ENCODE data around the gene CDH4. TPM values are rescaled to one million over a fixed set of nuclear protein-coding genes. Genes with fewer than 3 reads are reported as not detected.
A peak's percentile ranks its signal among the peaks of the same experiment; 100 is the strongest.

CDH4 gene
- total and polyA plus RNA-seq, 2 of the 4 experiments (the other 2 are of a cell fraction), result 1.6 to 3.5 TPM

GRCh38 chr20:61953037-61954021, 701.3 kb downstream of the CDH4 start (continued):
- TF ChIP-seq NFE2L2 (IDR thresholded peaks at IDR 0.05; ENCODE audit: low read depth, low read length) (no peak), POLR2A (IDR thresholded peaks at IDR 0.05; ENCODE audit: low read depth, low read length) (no peak)

- no peak overlapping the region for H2BK20ac ChIP-seq (ENCODE audit: low read depth, low read length)
- BruUV-seq (replicated peaks), result no TSS peak
- no peak overlapping the region for H3K4me2 ChIP-seq (ENCODE audit: low read depth, low read length)
- no peaks in the 10 kb centered on the region for H3K9me3 ChIP-seq (ENCODE audit: control insufficient read depth, insufficient read depth, low read length)
- DNase-seq, result no peak
- H3K56ac ChIP-seq (ENCODE audit: extremely low read depth, insufficient read depth, low read length), result no peak overlapping the region
- no peak overlapping the region for H3K18ac ChIP-seq (ENCODE audit: low read depth, low read length)
- dilution Hi-C loops (cut with HindIII; ENCODE audit: low sequenced_read_pairs, unreplicated experiment), result no loop called here
- TF ChIP-seq NFE2L2 (IDR thresholded peaks at IDR 0.05; ENCODE audit: low read depth, low read length) (no peak), FOS (IDR thresholded peaks at IDR 0.05; ENCODE audit: low read depth, low read length) (no peak), MAFK (IDR thresholded peaks at IDR 0.05; ENCODE audit: low read depth, low read length) (no peak), CEBPB (IDR thresholded peaks at IDR 0.05; ENCODE audit: low read depth, low read length) (no peak), MXI1 (IDR thresholded peaks at IDR 0.05; ENCODE audit: borderline replicate concordance, low read depth, low read length) (no peak), MAZ (IDR thresholded peaks at IDR 0.05; ENCODE audit: borderline replicate concordance, low read depth, low read length) (no peak), CHD1 (IDR thresholded peaks at IDR 0.05; ENCODE audit: low read depth, low read length) (no peak), POLR2A (IDR thresholded peaks at IDR 0.05; ENCODE audit: low read depth, low read length) (no peak), USF2 (IDR thresholded peaks at IDR 0.05; ENCODE audit: low read depth, low read length) (no peak), RAD21 (IDR thresholded peaks at IDR 0.05; ENCODE audit: low read length) (no peak), SMC3 (IDR thresholded peaks at IDR 0.05; ENCODE audit: low read depth, low read length) (no peak)
- peak overlapping the region; percentile 43 for H2AFZ ChIP-seq (replicated peaks; ENCODE audit: low read length, poor library complexity)
- no peaks in the 10 kb centered on the region for H3K9me1 ChIP-seq (ENCODE audit: insufficient read depth, low read length)
- no peaks in the 10 kb centered on the region for H3K4me1 ChIP-seq (ENCODE audit: control insufficient read depth, insufficient read depth, low read length)
- no peak overlapping the region for H3K4ac ChIP-seq (ENCODE audit: low read depth, low read length)
- no peak overlapping the region for H3K27ac ChIP-seq (ENCODE audit: insufficient read depth, low read length)
- peaks cover 8% of the 10 kb centered on the region for H3K27me3 ChIP-seq (ENCODE audit: control insufficient read depth, insufficient read depth, low read length)
- no peak overlapping the region for H4K8ac ChIP-seq (ENCODE audit: low read depth in 2 of 2, low read length in 2 of 2)
- no peak overlapping the region for H4K91ac ChIP-seq (ENCODE audit: insufficient read depth, low read depth, low read length)
- ATAC-seq (ENCODE audit: low read depth), result no peak
- in situ Hi-C loops (cut with MboI; ENCODE audit: low sequenced_read_pairs), result no loop called here
- H4K5ac ChIP-seq (ENCODE audit: low read depth, low read length), result no peak overlapping the region
- H3K9ac ChIP-seq (ENCODE audit: low read depth, low read length), result no peak overlapping the region
- no peak overlapping the region for H3K14ac ChIP-seq (replicated peaks; ENCODE audit: low read depth, low read length)
- no peaks in the 10 kb centered on the region for H3K79me1 ChIP-seq (ENCODE audit: low read depth in 1 of 2, low read length in 2 of 2)
- intact Hi-C loops (cut with micrococcal nuclease), result no loop called here
- H3K4me3 ChIP-seq (ENCODE audit: insufficient read depth, low read depth, low read length), result no peak overlapping the region
- no peak overlapping the region for H2BK120ac ChIP-seq (ENCODE audit: low read depth, low read length)
- ChIA-PET POLR2A (ENCODE audit: unreplicated experiment) (no interaction called here), CTCF (no interaction called here)
- H2BK15ac ChIP-seq (ENCODE audit: low read depth, low read length), result no peak overlapping the region
- H3K36me3 ChIP-seq (ENCODE audit: control insufficient read depth, insufficient read depth, low read length), result no peaks in the 10 kb centered on the region
- no peaks in the 10 kb centered on the region for H4K20me1 ChIP-seq (ENCODE audit: insufficient read depth, low read length)
- H2AK5ac ChIP-seq (ENCODE audit: low read depth, low read length), result no peak overlapping the region
- no peak overlapping the region for H3K23ac ChIP-seq (ENCODE audit: low read depth, low read length)
- H2BK5ac ChIP-seq (ENCODE audit: low read depth, low read length, poor library complexity, severe bottlenecking), result no peak overlapping the region
- WGBS, 2 experiments (ENCODE audit: extremely low coverage in 2 of 2, insufficient read length in 1 of 2), result 56% methylated on average over 3 of the region's 16 CpGs; no CpG with 5 or more reads in 1 of the 2 experiments
- H2AK9ac ChIP-seq (replicated peaks; ENCODE audit: low read depth, low read length, poor library complexity), result no peak overlapping the region
Measured at GRCh38 chr20:61954276-61955021, 702.4 kb downstream of the CDH4 start.

Measured in IMR-90 (cell line).